H1 (cell line): ENCODE data around the gene AQP6. TPM values are rescaled to one million over a fixed set of nuclear protein-coding genes. Genes with fewer than 3 reads are reported as not detected.

ENCODE experiments used
- ASH2L ChIP-seq: fragments of 200-600, 300-600 bp; sonication (generic); IDR thresholded peaks from one replicate; pipeline ENCODE4 v1.7.1; 2017; ENCODE audit warnings: low read length
- BACH1 ChIP-seq: IDR thresholded peaks from 2 replicates; pipeline ENCODE4 v1.6.1; 2012; ENCODE audit warnings: low read length, improper control_type of control experiment
- CBX5 ChIP-seq: fragments of 300-800, 300-1000 bp; sonication (generic); IDR thresholded peaks from 2 replicates; pipeline ENCODE4 v1.7.1; 2016; ENCODE audit warnings: antibody characterized with exemption, low read length, low read depth
- CHD2 ChIP-seq: IDR thresholded peaks from 2 replicates; pipeline ENCODE4 v1.6.1; 2012; ENCODE audit warnings: low read length, improper control_type of control experiment
- CHD7 ChIP-seq: fragments of 300-600 bp; sonication (generic); IDR thresholded peaks from 2 replicates; pipeline ENCODE4 v1.7.1; 2012; ENCODE audit warnings: low read length, moderate library complexity, mild to moderate bottlenecking, inconsistent platforms; ENCODE audit not compliant: insufficient replicate concordance
- HDAC2 ChIP-seq, 2 experiments: fragments of 300-600 bp in 1 of 2; sonication (generic) in 1 of 2; IDR thresholded peaks; 2 replicates each; pipeline ENCODE4 v1.6.1; 2011 to 2012; ENCODE audit warnings: low read depth in 2 of 2, low read length in 2 of 2, mild to moderate bottlenecking in 2 of 2, moderate library complexity in 2 of 2, borderline replicate concordance in 1 of 2, inconsistent platforms in 1 of 2
- JUN ChIP-seq: IDR thresholded peaks from 2 replicates; pipeline ENCODE4 v1.6.1; 2011; ENCODE audit warnings: low read depth, mild to moderate bottlenecking, improper control_type of control experiment, low read length
- JUND ChIP-seq: IDR thresholded peaks from 2 replicates; pipeline ENCODE4 v1.6.1; 2011; ENCODE audit warnings: mild to moderate bottlenecking, improper control_type of control experiment, low read length
- POLR2AphosphoS5 ChIP-seq: IDR thresholded peaks from 2 replicates; pipeline ENCODE4 v1.6.1; 2011; ENCODE audit warnings: low read depth, low read length
- SP2 ChIP-seq: IDR thresholded peaks from 2 replicates; pipeline ENCODE4 v1.6.1; 2012; ENCODE audit warnings: mild to moderate bottlenecking, low read length, inconsistent platforms
- TAF7 ChIP-seq: optimal IDR thresholded peaks from 2 replicates; pipeline ENCODE3; 2011; ENCODE audit warnings: low read depth, mild to moderate bottlenecking, inconsistent platforms, low read length, moderate library complexity, borderline replicate concordance
- polyA plus RNA-seq, 7 experiments: library from polyadenylated mRNA; depleted of rRNA in 3 of 7; stranded (reverse) in 5 of 7; unstranded in 2 of 7; fragments of >200 nt in 5 of 7; fragments of 200-250 nt in 2 of 7; gene quantifications; 1 replicate in 5 of 7; 2 replicates in 1 of 7; 4 replicates in 1 of 7; pipeline versions ENCODE4 v1.2.1 to v1.2.3, GENCODE V29; 2011 to 2013; ENCODE audit warnings: missing spikeins in 2 of 7, mixed read lengths in 2 of 7
- total RNA-seq: library from RNA; stranded (reverse); fragmentation: NEBNext Ultra II Directional; extraction: Animal tissue kit (Norgen Biotek cat#: 25700); gene quantifications from 2 replicates; pipeline ENCODE4 v1.2.1, GENCODE V29; 2021

The AQP6 gene
- total and polyA plus RNA-seq, 2 of the 8 experiments (the other 6 are each of a cell fraction or from before 2014, with no cell fraction given): 0.03 to 0.17 TPM

GRCh38 chr12:49967777-49968250 lies 4.9 kb upstream of the AQP6 start (continued):
- TF ChIP-seq CHD7 (no peak), BACH1 (no peak), TAF7 (no peak), CHD2 (no peak), JUN (no peak), JUND (no peak), POLR2AphosphoS5 (no peak), SP2 (no peak), ASH2L (no peak), CBX5 (no peak), HDAC2 (IDR thresholded peaks at IDR 0.05; ENCODE audit: borderline replicate concordance in 1 of 2, low read depth in 2 of 2, low read length in 2 of 2) (no peak)
